OCI-LY1 (cell line): Measurements from ENCODE around the gene CHD5.

Experiments
- EZH2 ChIP-seq: fragments of 200-600 bp; sonication (generic), shearing (Covaris generic); IDR thresholded peaks from 2 replicates; pipeline ENCODE4 v1.8.0; 2017; ENCODE audit warnings: borderline replicate concordance, mixed run types, mild to moderate bottlenecking, antibody characterized with exemption, low read length, moderate library complexity, mixed read lengths
- TF ChIP-seq, protein P1 (sequence below): fragments of 200-600 bp; sonication (generic), shearing (Covaris generic); IDR thresholded peaks from 2 replicates; pipeline ENCODE4 v1.5.1; 2017; ENCODE audit warnings: mild to moderate bottlenecking, antibody characterized with exemption, low read length, moderate library complexity, mixed read lengths

GRCh38 chr1:6080469-6080868 is 99.7 kb downstream of the CHD5 start:
- TF ChIP-seq, protein P1, sequence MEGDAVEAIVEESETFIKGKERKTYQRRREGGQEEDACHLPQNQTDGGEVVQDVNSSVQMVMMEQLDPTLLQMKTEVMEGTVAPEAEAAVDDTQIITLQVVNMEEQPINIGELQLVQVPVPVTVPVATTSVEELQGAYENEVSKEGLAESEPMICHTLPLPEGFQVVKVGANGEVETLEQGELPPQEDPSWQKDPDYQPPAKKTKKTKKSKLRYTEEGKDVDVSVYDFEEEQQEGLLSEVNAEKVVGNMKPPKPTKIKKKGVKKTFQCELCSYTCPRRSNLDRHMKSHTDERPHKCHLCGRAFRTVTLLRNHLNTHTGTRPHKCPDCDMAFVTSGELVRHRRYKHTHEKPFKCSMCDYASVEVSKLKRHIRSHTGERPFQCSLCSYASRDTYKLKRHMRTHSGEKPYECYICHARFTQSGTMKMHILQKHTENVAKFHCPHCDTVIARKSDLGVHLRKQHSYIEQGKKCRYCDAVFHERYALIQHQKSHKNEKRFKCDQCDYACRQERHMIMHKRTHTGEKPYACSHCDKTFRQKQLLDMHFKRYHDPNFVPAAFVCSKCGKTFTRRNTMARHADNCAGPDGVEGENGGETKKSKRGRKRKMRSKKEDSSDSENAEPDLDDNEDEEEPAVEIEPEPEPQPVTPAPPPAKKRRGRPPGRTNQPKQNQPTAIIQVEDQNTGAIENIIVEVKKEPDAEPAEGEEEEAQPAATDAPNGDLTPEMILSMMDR: no peak
- TF ChIP-seq EZH2: no peak
